ENCODE results near the gene OAS3.
"Not testable (repeated sequence)": the region's sequence is repeated elsewhere in the genome, so short reads cannot be mapped to it uniquely, and the experiment has no call there.

OAS3 gene

DNA sequence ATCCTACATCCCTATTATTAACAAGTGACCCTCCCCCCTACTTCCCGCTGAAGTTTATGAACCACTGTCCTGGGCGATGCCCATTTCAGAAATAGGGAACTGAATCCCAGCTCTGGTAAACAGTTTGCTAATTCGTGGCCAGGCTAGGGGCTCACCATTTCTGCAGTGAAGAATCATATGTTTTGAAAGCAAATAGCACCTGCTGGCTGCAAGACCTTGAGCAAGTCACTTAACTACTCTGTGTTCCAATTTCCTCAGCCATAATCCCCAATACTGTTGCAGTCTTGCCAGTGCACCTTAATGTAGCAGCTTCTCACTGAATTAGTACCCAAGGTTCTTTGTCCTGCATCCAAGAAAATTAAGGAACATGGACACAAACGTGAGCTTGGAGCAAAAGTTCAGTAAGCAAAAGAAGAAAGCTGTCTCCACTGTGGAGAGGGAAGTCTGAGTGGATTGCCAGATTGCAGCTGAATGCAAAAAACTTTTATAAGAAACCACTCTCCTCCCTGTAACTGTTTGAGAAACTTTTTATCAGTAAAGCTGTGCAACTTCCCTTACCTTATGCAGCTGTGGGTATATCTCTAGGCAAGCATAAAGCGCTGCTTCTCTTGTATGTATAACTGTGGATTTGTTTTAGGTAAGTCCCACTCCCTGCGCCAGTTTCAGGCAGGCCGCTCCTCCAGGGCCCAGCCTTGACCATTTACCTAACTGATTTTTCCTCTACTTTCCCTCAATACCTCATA is 30.7 kb upstream of the OAS3 start:
- H3K4me3 Mint-ChIP-seq: peak overlapping the region; percentile 89
- H3K27me3 Mint-ChIP-seq: no peaks in the 10 kb centered on the region
- DNase-seq (ENCODE audit: low spot score in 2 of 2) (no peak), ATAC-seq (ENCODE audit: low read depth) (peak; percentile 53)
- peaks cover 58% of the 10 kb centered on the region for H3K4me1 Mint-ChIP-seq
- H3K36me3 Mint-ChIP-seq: peaks cover 21% of the 10 kb centered on the region
- peak overlapping the region; percentile 90 for H3K27ac Mint-ChIP-seq
- no peaks in the 10 kb centered on the region for H3K9me3 Mint-ChIP-seq

DNA sequence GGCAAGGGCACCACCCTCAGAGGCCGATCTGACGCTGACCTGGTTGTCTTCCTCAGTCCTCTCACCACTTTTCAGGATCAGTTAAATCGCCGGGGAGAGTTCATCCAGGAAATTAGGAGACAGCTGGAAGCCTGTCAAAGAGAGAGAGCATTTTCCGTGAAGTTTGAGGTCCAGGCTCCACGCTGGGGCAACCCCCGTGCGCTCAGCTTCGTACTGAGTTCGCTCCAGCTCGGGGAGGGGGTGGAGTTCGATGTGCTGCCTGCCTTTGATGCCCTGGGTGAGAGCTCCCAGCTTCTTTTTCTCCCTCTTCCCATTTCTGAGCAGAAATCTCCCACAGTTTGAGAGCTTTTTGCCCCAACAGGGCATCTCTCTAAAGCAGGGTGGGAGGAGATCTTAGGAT is 29.7 kb upstream of the OAS3 start:
- Mint-ChIP-seq H3K4me1 (peaks cover 59% of the 10 kb centered on the region), H3K27ac (peak overlapping the region; percentile 90), H3K36me3 (peaks cover 30% of the 10 kb centered on the region), H3K9me3 (peaks cover 4% of the 10 kb centered on the region), H3K4me3 (peak overlapping the region; percentile 89), H3K27me3 (no peaks in the 10 kb centered on the region)
- DNase-seq (ENCODE audit: low spot score in 2 of 2): no peak
- no peak for ATAC-seq (ENCODE audit: low read depth)

DNA sequence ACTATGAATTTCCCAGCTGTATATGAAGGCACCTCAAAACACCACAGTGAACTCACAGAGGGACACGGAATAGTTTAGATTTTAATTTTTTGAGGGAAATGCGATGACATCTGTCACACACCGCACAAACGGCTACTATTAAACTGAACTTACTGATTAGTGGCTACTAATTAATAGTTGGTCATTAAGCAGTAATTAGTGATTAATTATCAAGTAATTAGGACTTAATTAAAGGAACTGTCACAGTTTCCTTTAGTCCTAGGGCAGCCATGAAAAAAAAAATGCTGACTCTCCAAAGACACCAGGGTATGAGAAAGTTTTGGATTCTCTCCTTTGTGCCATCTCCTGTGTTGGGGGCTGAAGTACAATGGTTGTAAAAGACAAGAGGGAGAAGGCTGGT is 28.6 kb upstream of the OAS3 start:
- DNase-seq (ENCODE audit: low spot score in 2 of 2): no peak
- ATAC-seq (ENCODE audit: low read depth): no peak
- peak overlapping the region; percentile 90 for H3K27ac Mint-ChIP-seq
- peaks cover 36% of the 10 kb centered on the region for H3K36me3 Mint-ChIP-seq
- peaks cover 48% of the 10 kb centered on the region for H3K4me1 Mint-ChIP-seq
- H3K4me3 Mint-ChIP-seq: peak overlapping the region; percentile 19
- peaks cover 4% of the 10 kb centered on the region for H3K9me3 Mint-ChIP-seq
- no peaks in the 10 kb centered on the region for H3K27me3 Mint-ChIP-seq

DNA sequence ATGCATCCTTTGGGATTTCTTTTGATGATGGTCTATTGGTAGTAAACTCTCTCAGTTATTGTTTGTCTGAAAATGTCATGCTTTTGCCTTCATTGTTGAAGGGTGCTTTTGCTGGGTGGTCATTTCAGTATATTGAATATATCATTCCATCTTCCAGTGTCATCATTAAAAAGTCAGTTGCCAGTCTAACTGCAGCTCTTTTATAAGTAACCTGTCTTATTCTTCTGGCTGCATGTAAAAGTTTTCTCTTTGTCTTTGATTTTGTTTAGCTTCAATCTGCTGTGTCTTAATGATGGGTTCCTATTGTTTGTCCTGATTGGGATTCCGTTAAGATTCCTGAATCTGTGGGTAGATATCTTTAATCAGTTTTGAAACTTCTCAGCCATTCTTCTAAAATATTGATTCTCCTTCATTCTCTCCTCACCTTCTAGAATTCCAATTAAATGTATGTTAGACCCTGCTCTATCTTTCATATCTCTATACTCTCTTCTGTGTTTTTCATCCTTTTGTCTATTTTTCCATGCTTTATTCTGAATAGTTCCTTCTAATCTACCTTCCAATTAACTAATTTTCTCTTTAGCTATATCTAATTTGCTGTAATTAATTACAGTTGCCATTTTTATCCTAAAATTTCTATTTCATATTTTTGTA is 25.1 kb upstream of the OAS3 start:
- no peak for DNase-seq (ENCODE audit: low spot score in 2 of 2)
- H3K36me3 Mint-ChIP-seq: peaks cover 57% of the 10 kb centered on the region
- H3K9me3 Mint-ChIP-seq: peaks cover 6% of the 10 kb centered on the region
- no peaks in the 10 kb centered on the region for H3K27me3 Mint-ChIP-seq
- peak overlapping the region; percentile 28 for H3K4me3 Mint-ChIP-seq
- no peak overlapping the region for H3K27ac Mint-ChIP-seq
- peaks cover 39% of the 10 kb centered on the region for H3K4me1 Mint-ChIP-seq
- no peak for ATAC-seq (ENCODE audit: low read depth)

DNA sequence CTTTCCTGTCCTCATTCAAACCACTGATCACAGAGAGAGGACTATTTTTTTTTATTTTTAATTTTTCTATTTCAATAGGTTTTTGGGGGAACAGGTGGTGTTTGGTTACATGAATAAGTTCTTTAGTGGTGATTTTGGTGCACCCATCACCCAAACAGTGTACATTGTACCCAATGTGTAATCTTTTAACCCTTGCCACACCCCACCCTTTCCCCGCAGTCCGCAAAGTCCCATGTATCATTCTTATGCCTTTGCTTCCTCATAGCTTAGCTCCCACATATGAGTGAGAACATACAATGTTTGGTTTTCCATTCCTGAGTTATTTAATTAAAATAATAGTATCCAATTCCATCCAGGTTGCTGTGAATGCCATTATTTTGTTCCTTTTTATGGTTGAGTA is 24.4 kb upstream of the OAS3 start:
- H3K27me3 Mint-ChIP-seq; ATAC-seq (ENCODE audit: low read depth); H3K4me3 Mint-ChIP-seq; H3K27ac Mint-ChIP-seq; DNase-seq (ENCODE audit: low spot score in 2 of 2); H3K9me3 Mint-ChIP-seq: not testable (repeated sequence)
- H3K4me1 Mint-ChIP-seq: peaks cover 32% of the 10 kb centered on the region
- H3K36me3 Mint-ChIP-seq: peaks cover 63% of the 10 kb centered on the region

DNA sequence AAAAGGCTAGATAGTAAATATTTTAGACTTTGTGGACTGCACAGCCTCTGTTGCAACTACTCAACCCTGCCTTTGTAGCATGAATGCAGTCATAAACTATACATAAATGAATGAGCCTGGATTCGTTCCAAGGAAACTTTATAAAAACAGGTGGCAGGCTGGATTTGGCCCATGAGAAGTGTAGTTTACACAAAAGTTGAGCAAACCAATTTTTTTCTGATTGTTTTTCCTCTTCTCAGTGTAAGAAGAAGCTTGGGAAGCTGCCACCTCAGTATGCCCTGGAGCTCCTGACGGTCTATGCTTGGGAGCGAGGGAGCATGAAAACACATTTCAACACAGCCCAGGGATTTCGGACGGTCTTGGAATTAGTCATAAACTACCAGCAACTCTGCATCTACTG is 22.0 kb upstream of the OAS3 start:
- ATAC-seq (ENCODE audit: low read depth) (no peak), DNase-seq (ENCODE audit: low spot score in 2 of 2) (no peak)
- peaks cover 6% of the 10 kb centered on the region for H3K9me3 Mint-ChIP-seq
- H3K4me3 Mint-ChIP-seq: no peak overlapping the region
- peaks cover 18% of the 10 kb centered on the region for H3K4me1 Mint-ChIP-seq
- H3K27ac Mint-ChIP-seq: no peak overlapping the region
- H3K36me3 Mint-ChIP-seq: peaks cover 63% of the 10 kb centered on the region
- H3K27me3 Mint-ChIP-seq: no peaks in the 10 kb centered on the region

DNA sequence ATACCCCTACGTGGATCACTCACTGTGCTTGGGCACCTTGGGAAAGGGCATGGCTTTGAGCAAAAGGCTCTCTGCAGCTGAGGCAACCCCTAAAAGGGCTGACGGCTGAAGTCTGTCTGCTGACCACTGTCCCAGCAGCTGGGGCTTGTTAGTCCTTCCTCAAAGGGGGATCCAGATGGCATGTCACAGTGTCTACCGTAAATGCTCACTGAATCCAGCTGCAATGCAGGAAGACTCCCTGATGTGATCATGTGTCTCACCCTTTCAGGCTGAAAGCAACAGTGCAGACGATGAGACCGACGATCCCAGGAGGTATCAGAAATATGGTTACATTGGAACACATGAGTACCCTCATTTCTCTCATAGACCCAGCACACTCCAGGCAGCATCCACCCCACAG is 19.2 kb upstream of the OAS3 start:
- no peak overlapping the region for H3K27ac Mint-ChIP-seq
- peaks cover 14% of the 10 kb centered on the region for H3K4me1 Mint-ChIP-seq
- H3K9me3 Mint-ChIP-seq: peaks cover 2% of the 10 kb centered on the region
- DNase-seq (ENCODE audit: low spot score in 2 of 2) (no peak), ATAC-seq (ENCODE audit: low read depth) (no peak)
- peaks cover 60% of the 10 kb centered on the region for H3K36me3 Mint-ChIP-seq
- H3K27me3 Mint-ChIP-seq: no peaks in the 10 kb centered on the region
- no peak overlapping the region for H3K4me3 Mint-ChIP-seq

DNA sequence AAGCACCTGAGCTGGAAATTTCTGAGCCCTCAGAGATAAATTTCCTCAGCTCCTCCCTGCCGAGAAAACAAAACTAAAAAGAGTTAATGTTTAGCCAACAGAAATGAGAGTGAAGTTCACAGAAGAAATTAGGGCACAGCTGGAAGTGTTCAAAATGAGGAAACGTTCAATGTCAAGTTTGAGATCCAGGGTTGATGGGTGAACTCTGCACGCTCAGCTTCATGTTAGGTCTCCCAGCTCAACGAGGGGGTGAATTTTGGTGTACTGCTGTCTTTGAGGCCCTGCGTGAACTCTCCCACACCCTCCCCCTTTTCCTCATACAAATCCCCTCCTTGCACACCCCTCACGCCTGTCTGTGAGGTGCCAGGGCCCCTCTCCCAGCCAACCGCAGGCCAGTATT is 13.3 kb upstream of the OAS3 start:
- no peaks in the 10 kb centered on the region for H3K9me3 Mint-ChIP-seq
- H3K4me3 Mint-ChIP-seq: no peak overlapping the region
- no peak for DNase-seq (ENCODE audit: low spot score in 2 of 2)
- no peak for ATAC-seq (ENCODE audit: low read depth)
- no peaks in the 10 kb centered on the region for H3K27me3 Mint-ChIP-seq
- H3K4me1 Mint-ChIP-seq: peaks cover 13% of the 10 kb centered on the region
- H3K27ac Mint-ChIP-seq: peak overlapping the region; percentile 35
- peaks cover 32% of the 10 kb centered on the region for H3K36me3 Mint-ChIP-seq

DNA sequence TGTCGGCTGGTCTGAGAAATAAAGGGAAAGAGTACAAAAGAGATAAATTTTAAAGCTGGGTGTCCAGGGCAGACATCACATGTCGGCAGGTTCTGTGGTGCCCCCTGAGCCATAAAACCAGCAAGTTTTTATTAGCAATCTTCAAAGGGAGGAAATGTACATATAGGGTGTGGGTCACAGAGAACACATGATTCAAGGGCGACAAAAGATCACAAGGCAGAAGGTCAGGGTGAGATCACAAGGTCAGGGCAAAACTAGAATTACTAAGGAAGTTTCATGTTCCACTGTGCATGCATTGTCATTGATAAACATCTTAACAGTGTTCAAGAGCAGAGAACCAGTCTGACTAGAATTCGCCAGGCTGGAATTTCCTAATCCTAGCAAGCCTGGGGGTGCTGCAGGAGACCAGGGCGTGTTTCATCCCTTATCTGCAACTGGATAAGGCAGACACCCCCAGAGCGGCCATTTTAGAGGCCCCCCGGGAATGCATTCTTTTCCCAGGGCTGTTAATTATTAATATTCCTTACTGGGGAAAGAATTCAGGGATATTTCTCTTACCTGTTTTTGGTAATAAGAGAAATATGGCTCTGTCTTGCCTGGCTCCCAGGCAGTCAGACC is 11.7 kb upstream of the OAS3 start:
- Mint-ChIP-seq H3K4me1 (peaks cover 13% of the 10 kb centered on the region), H3K27ac (peak overlapping the region; percentile 75), H3K36me3 (peaks cover 28% of the 10 kb centered on the region), H3K4me3 (peak overlapping the region; percentile 21)
- DNase-seq (ENCODE audit: low spot score in 2 of 2); H3K27me3 Mint-ChIP-seq; H3K9me3 Mint-ChIP-seq: not testable (repeated sequence)
- peak; percentile 47 for ATAC-seq (ENCODE audit: low read depth)

DNA sequence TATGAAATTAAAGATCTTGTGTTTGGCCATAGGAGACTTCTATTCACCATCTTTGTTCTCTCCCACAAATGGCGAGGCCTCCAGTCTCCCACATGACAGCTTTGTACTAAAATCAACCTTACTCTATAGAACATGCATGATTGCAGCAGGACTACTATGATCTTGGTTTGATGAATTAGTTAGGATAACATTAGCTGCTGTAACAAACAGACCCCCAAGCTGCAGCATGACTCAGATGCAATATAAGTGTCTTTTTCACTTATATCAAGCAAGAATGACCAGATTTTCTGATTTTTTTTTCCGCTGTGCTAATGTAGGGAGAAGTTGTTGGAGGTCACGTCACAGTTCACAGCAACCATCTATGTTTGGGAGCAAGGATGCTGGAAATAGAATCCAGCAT is 10.8 kb upstream of the OAS3 start:
- ATAC-seq (ENCODE audit: low read depth) (no peak), DNase-seq (ENCODE audit: low spot score in 2 of 2) (no peak)
- peaks cover 13% of the 10 kb centered on the region for H3K4me1 Mint-ChIP-seq
- H3K27me3 Mint-ChIP-seq: no peaks in the 10 kb centered on the region
- no peak overlapping the region for H3K4me3 Mint-ChIP-seq
- H3K9me3 Mint-ChIP-seq: no peaks in the 10 kb centered on the region
- no peak overlapping the region for H3K27ac Mint-ChIP-seq
- H3K36me3 Mint-ChIP-seq: peaks cover 24% of the 10 kb centered on the region

DNA sequence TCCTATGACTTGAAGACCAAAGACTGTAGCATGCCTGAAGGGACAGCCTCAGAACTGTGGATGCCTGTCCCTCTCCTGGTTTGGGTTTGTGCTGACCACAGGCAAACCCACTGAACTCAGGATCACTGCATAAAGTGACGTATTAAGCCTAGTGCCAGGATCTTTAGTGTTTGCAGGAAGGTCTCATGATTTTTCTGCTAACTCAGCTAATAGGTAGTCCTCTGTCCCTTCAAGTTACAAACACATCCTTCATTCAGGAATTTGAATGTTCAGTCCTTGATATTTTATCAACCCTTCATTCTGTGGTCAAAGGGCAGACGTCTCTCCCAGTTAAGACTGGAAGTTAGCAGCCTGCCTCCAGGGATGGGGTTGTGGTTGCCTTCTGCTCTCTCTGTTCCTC is 10.3 kb upstream of the OAS3 start:
- Mint-ChIP-seq H3K9me3 (no peaks in the 10 kb centered on the region), H3K36me3 (peaks cover 20% of the 10 kb centered on the region)

DNA sequence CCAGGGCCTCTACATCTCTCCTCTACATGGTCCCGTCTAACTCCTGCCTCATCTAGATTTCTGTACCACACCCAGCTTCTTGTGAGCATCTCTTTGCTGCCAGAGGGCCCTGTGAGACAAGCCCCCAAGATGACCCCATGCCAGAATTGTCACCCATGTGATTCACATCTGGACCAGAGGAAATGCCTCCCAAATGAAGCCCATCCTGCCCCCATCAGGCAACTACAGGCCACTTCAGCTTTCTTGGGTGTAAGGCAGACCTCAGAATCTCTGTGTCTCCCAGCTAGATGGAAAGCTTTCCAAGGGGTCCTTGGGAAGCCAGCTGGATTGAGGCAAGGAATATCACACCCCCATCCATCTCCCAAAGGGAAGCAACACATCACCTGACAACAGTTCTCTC is 9.3 kb upstream of the OAS3 start:
- no peaks in the 10 kb centered on the region for H3K27me3 Mint-ChIP-seq
- H3K9me3 Mint-ChIP-seq: no peaks in the 10 kb centered on the region
- ATAC-seq (ENCODE audit: low read depth) (no peak), DNase-seq (ENCODE audit: low spot score in 2 of 2) (no peak)
- peaks cover 12% of the 10 kb centered on the region for H3K36me3 Mint-ChIP-seq
- no peak overlapping the region for H3K4me3 Mint-ChIP-seq
- H3K27ac Mint-ChIP-seq: no peak overlapping the region
- peaks cover 10% of the 10 kb centered on the region for H3K4me1 Mint-ChIP-seq

More for the DNA sequence above, 10.3 kb upstream of the OAS3 start:
- H3K27ac Mint-ChIP-seq: no peak overlapping the region
- H3K4me1 Mint-ChIP-seq: peaks cover 13% of the 10 kb centered on the region
- H3K4me3 Mint-ChIP-seq: no peak overlapping the region
- DNase-seq (ENCODE audit: low spot score in 2 of 2): no peak
- no peak for ATAC-seq (ENCODE audit: low read depth)
- H3K27me3 Mint-ChIP-seq: no peaks in the 10 kb centered on the region

DNA sequence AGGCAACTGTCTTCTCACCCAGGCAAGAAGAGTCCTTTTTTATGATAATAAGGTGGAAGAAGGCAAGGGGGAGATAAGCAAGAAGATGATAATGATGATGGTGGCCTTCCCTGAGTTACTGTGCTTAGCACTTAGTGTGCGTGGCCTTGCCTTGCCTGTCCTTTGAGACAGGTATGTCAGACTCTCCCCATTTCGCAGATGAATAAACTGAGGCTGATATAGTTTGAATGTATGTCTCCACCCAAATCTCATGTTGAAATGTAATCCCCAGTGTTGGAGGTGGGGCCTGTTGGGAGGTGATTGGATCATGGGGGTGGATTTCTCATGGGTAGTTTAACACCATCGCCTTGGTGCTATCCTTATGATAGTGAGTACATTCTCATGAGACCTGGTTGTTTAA is 8.6 kb upstream of the OAS3 start:
- no peak for DNase-seq (ENCODE audit: low spot score in 2 of 2)
- no peak overlapping the region for H3K27ac Mint-ChIP-seq
- no peak for ATAC-seq (ENCODE audit: low read depth)
- no peak overlapping the region for H3K4me3 Mint-ChIP-seq
- H3K4me1 Mint-ChIP-seq: peaks cover 10% of the 10 kb centered on the region
- H3K27me3 Mint-ChIP-seq: no peaks in the 10 kb centered on the region
- H3K36me3 Mint-ChIP-seq: peaks cover 11% of the 10 kb centered on the region
- no peaks in the 10 kb centered on the region for H3K9me3 Mint-ChIP-seq

DNA sequence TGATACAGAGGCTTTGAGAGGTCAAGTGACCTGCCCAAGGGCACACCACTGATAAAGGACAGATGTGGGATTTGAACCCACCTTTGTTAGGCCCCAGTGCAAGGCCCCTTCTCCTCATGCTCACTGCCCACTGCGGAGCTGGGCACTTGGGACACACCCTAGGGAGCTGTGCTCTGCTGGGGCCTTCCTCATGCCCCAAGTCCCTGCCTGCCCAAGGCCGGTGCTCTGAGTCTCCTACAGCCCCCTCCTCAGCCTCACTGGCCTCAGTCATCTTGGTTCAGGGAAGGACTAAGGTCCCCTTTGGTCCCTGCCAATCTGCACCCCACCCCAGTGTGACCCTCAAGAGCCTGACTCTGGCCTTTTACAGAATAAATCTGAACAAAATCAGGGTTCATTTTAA is 7.9 kb upstream of the OAS3 start:
- Mint-ChIP-seq H3K36me3 (peaks cover 10% of the 10 kb centered on the region), H3K4me3 (no peak overlapping the region), H3K27me3 (no peaks in the 10 kb centered on the region), H3K27ac (no peak overlapping the region), H3K4me1 (peaks cover 7% of the 10 kb centered on the region), H3K9me3 (peaks cover under 1% of the 10 kb centered on the region)
- DNase-seq (ENCODE audit: low spot score in 2 of 2) (no peak), ATAC-seq (ENCODE audit: low read depth) (no peak)
